Measurements from ENCODE around the gene DCPS.
"Not testable (repeated sequence)": the region's sequence is repeated elsewhere in the genome, so short reads cannot be mapped to it uniquely, and the experiment has no call there.

The DCPS gene

GRCh38 chr11:126346946-126347345 lies 43.1 kb downstream of the DCPS start:
- DNase-seq: not testable (repeated sequence)

DNA sequence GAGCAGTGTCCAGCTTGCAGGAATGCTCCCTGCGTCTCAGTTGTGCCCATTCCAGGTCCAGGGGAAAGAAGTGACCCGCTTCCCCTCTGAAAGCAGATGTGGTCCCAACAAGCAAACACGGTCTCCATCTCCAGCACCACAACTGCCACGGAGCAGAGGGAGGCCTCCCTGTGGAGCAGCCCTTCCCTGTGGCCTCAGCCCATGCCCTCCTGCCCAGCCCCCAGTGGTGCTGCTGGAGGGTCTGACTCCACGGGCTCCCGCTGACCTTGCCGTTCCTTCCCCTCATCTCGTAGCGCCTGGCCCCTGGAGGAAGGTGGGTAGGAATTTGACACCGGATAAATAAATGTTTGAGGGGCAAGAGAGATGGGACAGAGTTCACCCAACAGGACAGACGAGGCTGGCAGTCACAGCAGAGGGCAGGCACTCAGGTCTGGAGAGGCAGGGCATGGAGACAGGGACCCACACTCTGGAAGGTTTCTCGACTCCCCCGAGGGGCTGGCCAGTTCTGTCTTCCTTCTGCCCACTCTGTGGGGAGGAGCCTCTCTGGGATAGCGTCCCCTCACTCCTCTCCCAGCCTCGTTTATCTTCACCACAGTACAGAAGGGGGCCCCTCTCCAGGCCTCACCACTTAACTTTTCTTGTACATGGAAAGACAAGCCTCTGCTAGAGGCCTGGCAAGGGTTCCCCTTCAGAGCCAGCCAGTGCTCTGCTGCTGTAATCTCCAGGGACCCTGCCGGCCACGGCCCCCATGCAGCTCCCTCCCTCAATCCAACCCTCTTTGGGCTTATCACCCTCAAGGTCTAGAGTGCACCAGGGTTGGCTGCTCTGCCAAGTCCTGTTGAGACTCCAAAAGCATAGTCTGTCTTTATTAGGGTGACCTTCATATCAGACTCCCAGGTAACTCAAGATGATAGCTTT lies 44.1 kb downstream of the DCPS start:
- no peak for DNase-seq

DNA sequence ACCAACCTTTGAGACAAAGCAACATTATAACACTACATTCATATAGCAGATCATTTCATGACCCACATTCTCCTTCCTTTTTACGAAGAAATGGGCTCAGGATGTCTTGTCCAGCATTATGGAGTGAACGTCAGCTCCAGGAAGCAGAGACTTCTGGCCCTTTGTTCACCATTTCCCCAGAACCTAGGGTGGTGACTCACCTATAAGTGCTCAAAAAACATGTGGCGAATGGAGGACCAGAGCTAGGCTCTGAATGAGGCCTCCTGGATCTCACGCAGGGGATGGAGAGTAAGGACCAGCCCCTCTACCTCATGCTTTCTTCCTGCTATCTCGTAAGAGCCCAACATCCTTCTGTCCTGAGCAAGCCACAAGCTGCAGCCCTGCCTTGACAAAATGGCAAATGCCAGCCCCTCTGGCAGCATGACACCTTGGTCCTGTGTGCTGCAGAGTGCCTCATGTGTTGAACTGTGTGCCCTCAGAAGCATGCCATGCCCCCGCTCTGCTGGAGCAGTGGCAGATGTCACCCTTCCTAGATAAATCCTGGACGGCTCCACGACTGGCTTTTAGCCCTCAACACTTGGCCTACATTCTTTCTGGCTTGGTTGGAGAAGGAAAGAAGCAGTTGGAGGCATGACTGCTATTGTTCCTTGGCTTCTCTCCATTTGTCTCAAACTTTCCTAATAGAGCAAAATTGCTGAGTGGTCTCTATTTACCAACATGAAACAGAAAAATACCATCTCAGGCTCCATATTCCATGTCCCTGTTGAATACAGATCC lies 45.1 kb downstream of the DCPS start:
- peak; percentile 35 for DNase-seq

GRCh38 chr11:126350836-126351235 lies 47.0 kb downstream of the DCPS start:
- DNase-seq: no peak

- DNase-seq: no peak
Observed at GRCh38 chr11:126352163-126352562, 48.3 kb downstream of the DCPS start.

- peak; percentile 72 for DNase-seq
Observed at GRCh38 chr11:126352934-126353801, 49.3 kb downstream of the DCPS start.

DNA sequence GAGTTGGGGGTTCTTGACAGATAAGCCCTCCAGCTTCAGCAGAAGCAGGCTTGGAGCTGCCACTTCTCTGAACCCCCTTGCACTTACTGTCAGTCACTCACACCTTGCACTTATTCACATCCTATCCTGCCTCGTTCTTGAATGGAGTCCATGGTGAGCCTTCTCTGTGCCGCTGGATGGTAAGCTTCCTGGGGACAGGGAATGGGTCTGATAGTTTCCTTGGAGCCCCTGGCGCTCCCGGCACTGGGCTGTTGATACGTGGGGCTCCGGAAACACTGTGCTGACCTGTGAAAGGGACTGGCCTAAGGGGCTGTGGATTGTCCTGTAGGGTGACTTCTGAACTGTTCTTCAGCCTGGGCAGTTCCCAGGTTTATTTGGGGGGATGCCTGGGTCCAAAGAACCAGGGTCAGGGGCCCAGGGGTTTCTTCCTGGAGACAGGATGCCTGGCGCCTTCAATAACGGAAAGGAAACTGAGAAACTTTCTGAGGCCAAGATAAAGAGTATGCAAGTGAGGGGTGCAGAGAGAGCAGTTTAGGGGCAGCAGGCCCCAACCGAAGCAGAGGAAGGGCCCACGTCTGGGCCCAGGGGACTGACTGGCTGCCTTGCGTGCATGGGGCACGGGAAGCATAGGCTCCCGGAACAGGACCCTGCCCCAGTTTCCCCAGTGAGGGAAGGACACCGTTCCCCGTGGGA lies 50.9 kb downstream of the DCPS start:
- no peak for DNase-seq

DNA sequence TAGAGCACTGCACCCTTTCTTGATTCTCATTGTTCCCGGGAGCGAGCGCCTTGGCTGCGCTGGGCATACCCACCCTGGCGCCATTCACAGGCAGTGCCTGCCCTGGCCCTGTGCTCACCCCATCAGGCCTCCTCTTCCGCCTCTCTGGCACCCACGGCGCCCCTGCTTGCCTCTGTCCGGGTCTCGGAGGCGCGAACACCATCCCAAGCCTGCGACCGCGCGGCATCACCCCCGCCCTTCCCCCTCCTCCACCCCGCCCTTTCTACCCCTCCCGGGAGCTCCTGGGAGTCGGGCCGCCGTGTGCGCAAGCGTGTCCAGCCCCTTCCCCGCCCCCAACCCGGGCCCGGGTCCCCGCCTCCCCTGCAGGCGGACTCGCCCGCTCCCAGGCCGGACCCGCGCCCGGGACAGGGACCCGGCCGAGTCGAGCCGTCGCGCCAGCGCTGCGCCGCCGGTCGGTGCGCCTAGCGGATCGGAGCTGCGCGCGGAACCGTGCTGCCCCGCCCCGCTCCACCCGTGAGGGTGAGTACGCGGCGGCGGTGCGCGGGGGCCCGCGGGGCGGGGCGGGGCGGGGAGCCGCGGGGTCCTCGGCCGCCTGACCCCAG lies 51.6 kb downstream of the DCPS start, which contains the start of gene ST3GAL4:
Gene ST3GAL4 (plus strand): TSS at position 363 of the 602 bp plus-strand sequence. CDS start 50,470 bp downstream, outside the sequence.
- DNase-seq: peak; percentile 83

DNA sequence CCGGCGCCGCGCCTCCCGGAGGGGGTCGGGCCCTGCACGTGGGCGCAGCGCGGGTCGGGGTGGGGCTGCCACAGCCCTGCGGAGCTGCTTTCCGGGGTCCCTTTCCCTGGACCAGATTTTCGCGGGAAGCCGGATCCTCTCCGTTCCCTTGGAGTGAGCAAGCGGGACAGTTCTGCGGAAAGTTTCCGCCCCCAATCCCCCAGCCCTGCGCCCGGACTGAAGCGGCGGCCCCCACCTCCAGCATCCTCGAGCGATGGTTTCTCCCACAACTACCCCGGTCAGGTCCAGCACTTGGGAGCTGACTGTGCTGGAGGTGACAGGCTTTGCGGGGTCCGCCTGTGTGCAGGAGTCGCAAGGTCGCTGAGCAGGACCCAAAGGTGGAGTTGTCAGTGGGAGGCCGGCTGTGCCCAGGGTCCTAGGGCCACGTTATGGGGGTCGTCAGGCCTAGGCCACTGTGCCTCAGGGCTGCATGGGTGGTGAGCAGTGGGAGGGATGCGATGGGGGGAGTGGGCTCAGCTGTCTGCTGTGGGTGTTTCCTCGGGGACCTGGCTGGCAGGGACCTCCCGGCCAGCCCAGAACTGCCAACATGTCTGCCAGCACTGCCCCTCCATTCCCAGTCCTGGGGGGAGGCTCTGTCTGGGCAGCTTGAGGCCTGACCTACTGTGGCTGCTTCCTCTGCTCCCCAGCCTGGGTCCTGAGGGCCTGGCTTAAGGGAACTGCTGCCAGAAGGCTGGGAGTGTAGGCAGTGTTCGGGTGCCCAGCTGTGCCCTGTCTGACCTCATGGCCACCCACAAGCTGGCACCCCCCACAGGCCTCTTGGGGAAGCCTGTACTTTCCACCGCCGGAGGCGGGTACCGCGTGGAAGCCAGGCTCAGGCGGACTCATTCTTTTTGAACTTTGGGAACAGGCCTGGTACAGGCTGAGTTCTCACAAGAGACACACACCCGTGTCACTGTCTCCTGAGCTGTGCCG lies 52.4 kb downstream of the DCPS start:
- peak; percentile 40 for DNase-seq

- no peak for DNase-seq
Observed at GRCh38 chr11:126357055-126357962, 53.4 kb downstream of the DCPS start.

- no peak for DNase-seq
Observed at GRCh38 chr11:126357969-126358762, 54.3 kb downstream of the DCPS start.

DNA sequence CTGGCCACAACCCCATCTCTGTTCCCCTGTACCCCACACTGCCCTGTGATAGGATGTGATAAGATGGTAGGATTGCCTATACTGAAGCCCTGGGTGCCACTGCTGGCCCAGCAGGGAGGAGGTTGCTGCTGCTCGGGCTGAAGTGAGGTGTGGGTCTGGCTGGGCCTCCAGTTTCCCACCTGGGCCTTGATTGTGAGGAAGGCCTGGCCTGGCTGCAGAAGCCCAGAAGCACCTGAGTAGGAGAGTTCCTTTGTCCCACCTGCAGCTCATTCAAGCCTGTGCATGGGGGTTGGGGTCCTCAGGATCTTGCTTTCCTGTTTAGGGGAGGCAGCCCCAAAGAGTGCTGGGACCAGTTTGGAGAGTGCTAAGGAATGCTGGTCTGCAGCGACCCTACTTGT lies 54.9 kb downstream of the DCPS start:
- no peak for DNase-seq

GRCh38 chr11:126359431-126360048 lies 55.7 kb downstream of the DCPS start:
- DNase-seq: peak; percentile 87

- no peak for DNase-seq
Observed at GRCh38 chr11:126360049-126360446, 56.2 kb downstream of the DCPS start.

DNA sequence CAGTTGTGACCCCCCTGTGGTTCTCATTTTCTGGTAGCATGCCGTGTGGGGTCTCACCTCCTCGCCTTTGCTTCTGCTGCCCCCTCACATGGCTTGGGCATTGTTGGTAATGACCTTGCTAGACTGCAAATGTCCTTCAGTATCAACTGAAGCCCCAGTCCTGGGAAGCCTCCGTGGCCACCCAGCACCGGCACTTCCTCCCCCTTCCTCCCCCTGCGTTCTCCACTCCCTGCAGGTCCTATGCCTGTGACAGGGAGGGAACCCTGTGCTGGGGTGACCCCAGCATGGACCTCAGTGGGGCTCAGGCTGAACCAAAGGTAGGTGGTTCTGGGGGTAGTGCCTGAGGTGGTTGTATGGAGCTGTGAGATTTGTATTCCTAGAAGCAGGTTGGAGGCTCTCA lies 57.5 kb downstream of the DCPS start:
- DNase-seq: no peak

GRCh38 chr11:126362879-126363655 lies 59.2 kb downstream of the DCPS start:
- DNase-seq: no peak

DNA sequence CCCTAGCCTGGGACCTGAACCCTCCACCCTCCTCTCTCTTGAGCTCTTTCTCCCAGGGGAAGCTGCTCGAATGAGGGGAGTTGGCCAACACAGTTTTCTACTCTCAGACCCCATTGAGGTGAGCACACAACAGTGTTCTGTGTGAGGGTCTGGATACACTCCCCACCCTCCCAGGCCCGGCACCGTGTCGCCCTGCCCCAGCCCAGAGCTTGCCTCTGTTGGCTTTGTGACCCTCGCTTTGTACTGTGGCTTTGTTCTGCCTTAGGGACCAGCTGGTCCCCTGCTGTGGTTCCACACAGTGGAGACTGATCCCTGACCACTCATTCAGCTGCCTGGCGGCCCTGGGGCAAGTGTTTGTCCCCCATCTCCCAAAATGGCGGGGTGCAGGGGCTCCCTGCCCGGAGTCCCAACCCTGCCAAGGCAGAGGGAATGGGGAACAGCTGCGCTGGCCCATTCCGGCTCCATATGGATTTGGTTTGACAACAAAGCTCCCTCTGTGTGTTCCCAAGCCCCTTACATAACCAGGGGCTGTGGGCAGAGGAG lies 59.9 kb downstream of the DCPS start:
- no peak for DNase-seq

Data from fibroblast of skin of right biceps (primary cell).